ENCODE measurements around the gene TCF12. TPM values are rescaled to one million over a fixed set of nuclear protein-coding genes. Genes with fewer than 3 reads are reported as not detected.
A peak's percentile ranks its signal among the peaks of the same experiment; 100 is the strongest.
"Not testable (repeated sequence)": the region's sequence is repeated elsewhere in the genome, so short reads cannot be mapped to it uniquely, and the experiment has no call there.

The TCF12 gene
- polyA plus RNA-seq, 1 donor: 96.8 TPM

GRCh38 chr15:56916825-56917477, 1.5 kb upstream of the TCF12 start:
- no peak for DNase-seq

GRCh38 chr15:56917652-56918045, 795 bp upstream of the TCF12 start:
- DNase-seq: no peak

DNA sequence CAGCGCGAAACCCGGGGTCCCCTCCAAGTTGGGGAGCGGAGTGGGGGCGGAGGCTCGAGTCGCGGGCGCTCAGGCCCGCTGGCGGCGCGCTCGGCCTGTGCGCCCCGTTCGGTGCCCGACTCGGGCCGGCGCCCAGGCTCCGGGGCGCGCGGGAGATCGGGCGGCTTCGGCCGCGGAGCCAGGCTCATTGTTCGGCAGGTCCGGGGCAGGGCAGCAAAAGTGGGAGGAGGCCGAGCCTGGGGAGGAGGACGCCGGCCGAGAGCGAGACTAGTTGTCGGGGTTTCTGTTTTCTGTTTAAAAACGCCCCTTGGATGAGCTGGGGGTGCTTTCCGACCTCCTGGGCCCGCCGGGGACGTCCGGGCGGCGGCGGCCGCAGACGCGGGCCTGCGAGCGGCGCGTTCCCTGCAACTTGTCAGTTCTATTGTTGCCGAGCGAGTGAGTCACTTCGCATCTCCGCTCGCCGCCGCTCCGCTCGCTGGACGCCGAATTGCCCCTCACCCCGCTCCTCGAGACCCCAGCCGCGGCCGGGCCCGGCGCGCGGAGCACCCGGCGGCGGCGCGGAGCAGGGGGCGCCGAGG, 676 bp downstream of the TCF12 start:
- DNase-seq: peak; percentile 70

DNA sequence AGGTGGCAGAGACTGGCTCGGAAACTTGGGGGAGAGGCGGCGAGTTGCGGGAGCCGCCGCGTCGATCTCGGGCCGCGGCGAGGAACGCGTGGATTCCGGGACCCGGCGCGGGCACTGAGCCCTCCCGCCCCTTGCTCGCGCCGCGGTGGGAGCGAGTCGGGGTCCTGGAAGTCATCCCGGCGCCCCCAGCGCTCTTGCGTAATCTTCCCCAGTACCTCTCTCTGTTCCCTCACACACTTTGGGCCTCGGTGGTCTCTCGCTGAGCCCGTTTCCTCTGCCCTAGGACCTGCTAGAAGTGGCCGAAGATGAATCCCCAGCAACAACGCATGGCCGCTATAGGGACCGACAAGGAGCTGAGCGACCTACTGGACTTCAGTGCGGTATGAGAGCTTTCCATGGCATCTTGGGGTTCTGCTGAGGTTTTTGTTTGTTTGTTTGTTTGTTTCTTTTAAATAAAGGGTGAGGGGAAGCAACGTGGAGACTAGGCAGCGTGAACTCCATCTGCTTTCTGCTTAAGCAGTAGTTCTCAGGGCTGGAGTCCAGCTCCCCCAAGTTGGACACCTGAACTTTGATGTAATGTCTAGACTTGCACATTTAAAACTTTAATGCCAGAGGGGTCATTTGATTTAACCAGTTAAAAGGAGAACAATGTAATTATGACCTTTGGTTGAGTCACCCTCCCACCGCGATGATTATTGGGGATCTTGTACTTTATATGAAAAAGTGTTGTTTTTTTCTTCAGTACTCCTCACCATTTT, 1.3 kb downstream of the TCF12 start:
- peak; percentile 56 for DNase-seq

GRCh38 chr15:56920367-56920627, 1.9 kb downstream of the TCF12 start:
- peak; percentile 13 for DNase-seq

- no peak for DNase-seq
Observed at GRCh38 chr15:56923174-56923591, 4.7 kb downstream of the TCF12 start.

GRCh38 chr15:56927816-56928215, 9.4 kb downstream of the TCF12 start:
- no peak for DNase-seq

GRCh38 chr15:56929399-56929798, 11.0 kb downstream of the TCF12 start:
- DNase-seq: no peak

DNA sequence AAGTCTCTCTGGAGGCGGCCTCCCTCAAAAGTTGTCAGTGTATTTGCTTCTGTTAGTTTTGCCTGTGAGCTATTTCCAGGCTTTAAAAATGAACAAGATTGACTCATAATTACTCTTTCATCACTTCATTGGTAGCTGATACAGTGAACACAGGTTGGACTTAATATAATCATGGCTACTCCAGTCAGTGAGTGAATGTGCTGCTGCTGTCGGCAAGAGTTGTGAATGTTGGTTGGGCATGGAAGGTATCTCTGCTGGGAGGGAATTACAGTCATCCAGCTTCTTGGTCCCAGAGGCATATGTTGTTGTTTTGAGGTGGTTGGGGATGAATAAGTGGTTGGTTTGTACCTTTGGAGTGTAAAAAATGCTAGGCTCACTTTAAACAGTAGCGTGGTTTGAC, 11.5 kb downstream of the TCF12 start:
- DNase-seq: no peak

DNA sequence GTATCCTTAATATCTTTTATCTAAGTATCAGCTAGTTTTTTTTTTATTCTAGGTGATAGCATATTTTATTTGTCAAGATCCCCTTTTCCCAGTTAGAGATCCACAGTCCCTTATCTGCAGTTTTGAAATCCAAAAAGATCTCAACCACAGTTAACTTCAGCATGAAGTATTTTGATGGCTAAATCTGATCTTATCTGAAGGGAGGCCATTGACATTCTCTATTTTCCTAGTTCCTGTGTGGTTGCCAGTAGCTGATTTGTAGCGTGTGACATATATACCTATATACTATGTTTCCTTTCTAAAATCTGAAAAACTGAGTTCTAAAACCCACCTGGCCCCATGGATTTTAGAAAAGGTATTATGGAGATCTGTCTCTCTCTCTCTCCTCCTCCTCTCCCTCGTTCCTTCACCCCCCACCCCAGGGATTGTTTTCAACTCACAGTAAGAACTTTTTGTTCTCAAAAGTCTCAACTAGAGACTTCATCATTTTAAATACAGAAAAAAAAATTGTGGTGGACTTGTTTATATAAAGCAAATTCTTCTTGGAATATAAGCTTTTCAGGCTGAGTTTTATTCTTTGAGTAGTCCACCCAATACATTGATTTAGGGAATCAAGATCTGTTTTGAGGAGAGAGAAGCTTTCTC, 12.3 kb downstream of the TCF12 start:
- DNase-seq: no peak

DNA sequence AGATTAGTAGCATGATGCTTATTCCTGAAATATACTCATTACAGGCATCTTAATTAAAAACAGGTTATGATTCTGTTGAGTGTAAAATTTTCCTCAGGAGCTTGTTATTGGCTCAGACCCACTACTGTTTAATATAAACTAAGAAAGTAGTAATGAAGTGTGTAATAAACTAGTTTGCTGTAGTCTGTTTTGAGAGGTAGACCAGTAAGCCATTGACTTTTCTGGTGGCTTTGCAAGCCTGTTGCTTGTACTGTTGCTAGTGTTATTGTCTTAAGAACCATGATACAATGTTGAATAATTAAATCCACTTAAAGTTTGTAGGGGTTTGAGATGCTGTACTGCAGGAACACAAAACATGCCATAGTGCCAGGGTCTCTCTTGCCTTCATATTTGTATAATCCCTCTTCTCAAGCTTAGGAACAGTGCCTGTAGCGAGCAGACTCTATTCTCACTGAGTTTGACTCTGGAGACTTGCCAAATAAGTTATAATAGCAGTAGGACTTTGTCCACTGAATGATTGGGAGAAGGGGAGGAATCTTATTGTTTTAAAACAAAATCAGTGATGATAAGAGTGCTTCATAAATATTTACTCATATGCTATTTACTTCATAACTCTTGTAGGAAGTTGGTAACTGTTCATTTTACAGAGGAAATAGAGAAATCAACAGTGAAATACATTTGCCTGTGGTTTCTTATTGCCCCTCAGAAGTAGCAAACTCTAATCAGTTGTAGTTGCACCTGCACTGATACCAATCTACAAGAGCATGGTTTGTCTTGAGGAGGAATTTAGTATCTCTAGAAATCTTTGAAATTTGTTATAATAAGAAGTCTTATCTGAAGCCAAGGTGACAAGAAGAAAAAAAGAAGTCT, 13.4 kb downstream of the TCF12 start:
- DNase-seq: no peak

GRCh38 chr15:56932509-56932868, 14.0 kb downstream of the TCF12 start:
- DNase-seq: not testable (repeated sequence)

DNA sequence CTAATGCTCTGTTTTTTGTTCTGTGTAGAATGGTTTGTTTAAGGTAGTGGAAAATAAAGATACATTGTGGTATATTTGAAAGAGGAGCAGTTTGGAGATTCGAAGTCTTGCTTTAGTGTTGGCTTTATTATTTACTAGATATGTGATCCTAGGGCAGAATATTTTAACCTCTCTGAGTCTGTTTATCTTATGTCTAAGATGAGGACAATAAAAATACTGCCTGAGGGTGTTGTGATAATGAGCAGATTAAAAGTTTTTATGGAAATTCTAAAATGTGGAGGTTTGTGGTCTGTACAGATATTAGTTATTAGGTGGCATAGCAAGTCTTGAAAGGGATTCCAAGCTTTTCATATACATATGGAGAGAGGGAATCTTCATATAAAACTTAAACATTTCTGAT, 15.0 kb downstream of the TCF12 start:
- no peak for DNase-seq

DNA sequence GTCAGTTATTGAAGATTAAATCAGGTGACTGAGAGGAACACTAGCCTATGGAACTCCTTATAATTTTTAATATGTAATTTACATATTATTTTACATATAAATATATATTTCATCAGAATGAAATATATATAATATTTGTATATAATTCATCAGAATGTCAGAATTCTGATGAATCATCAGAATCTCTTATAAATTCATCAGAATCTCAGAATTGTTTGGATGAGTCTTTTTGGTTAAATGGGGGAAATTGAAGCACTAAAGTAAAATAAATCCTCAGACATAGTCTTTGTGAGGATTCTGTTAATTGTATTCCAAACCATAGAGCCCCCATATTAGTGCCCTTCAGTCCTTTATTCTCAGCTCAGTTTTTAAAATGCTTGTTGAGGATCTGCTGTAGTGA, 15.4 kb downstream of the TCF12 start:
- DNase-seq: no peak

- DNase-seq: no peak
Observed at GRCh38 chr15:56934269-56934668, 15.8 kb downstream of the TCF12 start.

- no peak for DNase-seq
Observed at GRCh38 chr15:56936929-56937328, 18.5 kb downstream of the TCF12 start.

DNA sequence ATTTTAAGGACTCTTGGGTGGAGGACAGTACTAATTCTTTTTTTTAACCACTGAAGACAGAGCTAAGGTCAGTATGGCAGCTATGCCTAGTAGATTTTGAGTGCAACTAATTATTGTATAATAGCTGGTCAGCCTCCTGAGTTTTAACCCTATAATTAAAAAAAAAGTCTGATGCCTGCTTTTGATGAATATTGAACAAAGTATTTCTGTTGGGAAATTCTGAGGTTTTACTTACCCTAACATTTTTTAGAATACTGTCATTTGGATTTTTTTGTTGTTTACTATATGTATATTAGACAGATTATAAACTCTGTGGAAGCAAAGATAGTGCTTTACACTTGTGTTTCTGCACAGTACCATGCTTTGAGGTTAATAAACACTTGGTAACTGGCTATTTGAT, 20.8 kb downstream of the TCF12 start:
- no peak for DNase-seq

DNA sequence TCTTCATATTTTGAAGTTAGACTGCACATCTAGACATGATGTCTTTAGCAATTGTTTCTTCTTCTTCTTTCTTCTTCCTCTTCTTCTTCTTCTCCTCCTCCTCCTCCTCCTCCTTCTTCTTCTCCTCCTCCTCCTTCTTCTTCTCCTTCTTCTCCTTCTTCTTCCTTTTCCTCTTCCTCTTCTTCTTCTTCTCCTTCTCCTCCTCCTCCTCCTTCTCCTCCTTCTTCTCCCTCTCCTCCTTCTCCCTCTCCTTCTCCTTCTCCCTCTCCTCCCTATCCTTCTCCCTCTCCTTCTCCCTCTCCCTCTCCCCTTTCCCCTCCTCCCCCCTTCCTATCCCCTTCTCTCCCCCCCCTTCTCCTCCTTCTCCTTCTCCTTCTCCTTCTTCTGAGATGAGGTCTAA, 21.9 kb downstream of the TCF12 start:
- DNase-seq: no peak

DNA sequence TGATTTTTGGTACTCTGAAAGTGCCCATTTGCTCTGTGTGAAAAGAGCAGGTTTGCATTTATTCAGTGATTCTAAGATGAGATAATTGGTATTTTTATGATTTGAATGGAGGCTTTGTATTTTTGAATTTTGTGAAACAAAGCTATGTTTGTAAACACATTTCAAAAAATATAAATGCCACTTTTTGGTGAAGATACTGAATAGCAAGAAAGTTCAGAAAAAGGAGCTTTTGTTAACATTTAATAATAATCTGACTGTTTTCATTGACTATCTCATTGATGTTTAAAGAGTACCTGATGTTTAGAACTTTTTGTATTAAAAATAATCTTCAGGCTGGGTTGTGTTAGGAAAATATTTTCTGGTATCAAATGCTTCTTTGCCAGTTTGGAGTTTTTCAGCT, 23.7 kb downstream of the TCF12 start:
- DNase-seq: no peak

- DNase-seq: no peak
Observed at GRCh38 chr15:56943403-56943802, 25.0 kb downstream of the TCF12 start.

GRCh38 chr15:56944485-56944884, 26.0 kb downstream of the TCF12 start:
- DNase-seq: no peak

DNA sequence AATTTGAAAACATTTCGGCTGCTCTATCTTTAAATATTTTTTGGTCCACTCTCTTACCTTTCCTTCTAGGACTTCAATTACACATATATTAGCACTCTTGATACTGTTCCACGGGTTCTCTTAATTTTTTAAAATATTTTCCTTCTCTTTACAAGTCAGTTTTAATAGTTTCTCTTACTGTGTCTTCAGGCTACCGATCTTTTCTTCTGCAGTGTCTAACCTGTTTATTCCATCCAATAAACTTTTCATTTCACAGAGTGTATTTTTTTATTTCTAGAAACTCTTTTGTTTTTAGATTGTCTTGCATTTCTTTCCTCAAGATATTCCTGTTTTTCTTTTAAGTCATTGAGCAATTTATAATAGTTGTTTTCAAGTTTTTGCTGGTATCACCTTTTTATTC, 27.7 kb downstream of the TCF12 start:
- DNase-seq: no peak

All from hindlimb muscle (tissue), 1 donor.